HG02623 (cell line): Measurements from ENCODE around the gene TMEM191C.
"Not testable (repeated sequence)": the region's sequence is repeated elsewhere in the genome, so short reads cannot be mapped to it uniquely, and the experiment has no call there.

Source experiments
- ATAC-seq: cut with Tn5 transposase; IDR thresholded peaks from one replicate; pipeline ENCODE4 v1.9.1; 2021; ENCODE audit warnings: moderate library complexity; ENCODE audit not compliant: unreplicated experiment

The TMEM191C gene

GRCh38 chr22:21446128-21446826, 20.9 kb upstream of the TMEM191C start:
- no peak for ATAC-seq

- ATAC-seq: no peak
Measured at GRCh38 chr22:21446827-21447690, 20.1 kb upstream of the TMEM191C start.

GRCh38 chr22:21447694-21448402, 19.3 kb upstream of the TMEM191C start:
- ATAC-seq: no peak

GRCh38 chr22:21448627-21449416, 18.4 kb upstream of the TMEM191C start:
- ATAC-seq: no peak

GRCh38 chr22:21449531-21450319, 17.5 kb upstream of the TMEM191C start:
- no peak for ATAC-seq

- no peak for ATAC-seq
Measured at GRCh38 chr22:21450320-21450831, 16.8 kb upstream of the TMEM191C start.

GRCh38 chr22:21450858-21451353, 16.3 kb upstream of the TMEM191C start:
- ATAC-seq: no peak

GRCh38 chr22:21451545-21452520, 15.4 kb upstream of the TMEM191C start:
- ATAC-seq: no peak

GRCh38 chr22:21452666-21453065, 14.5 kb upstream of the TMEM191C start:
- ATAC-seq: not testable (repeated sequence)

- not testable (repeated sequence) for ATAC-seq
Measured at GRCh38 chr22:21454998-21455333, 12.2 kb upstream of the TMEM191C start.

GRCh38 chr22:21455334-21456089, 11.7 kb upstream of the TMEM191C start:
- no peak for ATAC-seq

GRCh38 chr22:21457023-21457787, 10.0 kb upstream of the TMEM191C start:
- no peak for ATAC-seq

- ATAC-seq: not testable (repeated sequence)
Measured at GRCh38 chr22:21462672-21463071, 4.5 kb upstream of the TMEM191C start.

- ATAC-seq: peak; percentile 62
Measured at GRCh38 chr22:21468194-21469096, 1.3 kb downstream of the TMEM191C start.

- not testable (repeated sequence) for ATAC-seq
Measured at GRCh38 chr22:21469097-21469994, 2.2 kb downstream of the TMEM191C start.
